ENCODE results near the gene NCEH1. TPM values are rescaled to one million over a fixed set of nuclear protein-coding genes. Genes with fewer than 3 reads are reported as not detected.

NCEH1 gene
- total and polyA plus RNA-seq, 2 experiments from 2014 or later: 1.8 to 4.9 TPM

GRCh38 chr3:172634948-172635347, 75.9 kb downstream of the NCEH1 start (continued):
- no peak for TF ChIP-seq ZNF462 (CRISPR knock-in tag; IDR thresholded peaks at IDR 0.05)
- TF ChIP-seq ZNF331 (CRISPR knock-in tag; IDR thresholded peaks at IDR 0.05; ENCODE audit: low read depth): no peak
- TF ChIP-seq STAT1 (IDR thresholded peaks at IDR 0.05; ENCODE audit: unreplicated experiment): no peak
- no peak for TF ChIP-seq ZNF114 (CRISPR knock-in tag; IDR thresholded peaks at IDR 0.05)
- no peak for TF ChIP-seq EZH2phosphoT487 (IDR thresholded peaks at IDR 0.05; ENCODE audit: unreplicated experiment)

DNA sequence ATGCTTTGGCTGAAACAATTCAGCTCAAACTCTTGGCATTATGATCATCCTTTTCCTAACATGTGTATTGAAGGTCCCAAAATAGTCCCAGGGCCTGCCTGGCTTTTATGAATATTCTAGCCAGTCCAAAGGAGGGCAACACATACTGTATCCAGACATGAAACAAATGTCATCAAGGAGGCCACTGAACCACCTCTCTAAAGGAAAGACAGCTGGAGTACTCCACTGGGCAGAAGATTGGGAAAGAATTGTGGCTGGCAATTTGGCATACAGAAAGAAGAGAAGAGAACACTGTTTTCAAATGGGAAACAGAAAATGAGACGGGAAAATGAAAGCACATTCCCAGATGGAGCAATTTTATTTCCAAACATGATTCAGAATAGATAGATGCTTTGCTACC, 80.6 kb downstream of the NCEH1 start:
- Histone ChIP-seq H4K20me1 (replicated peaks; ENCODE audit: insufficient read depth) (no peaks in the 10 kb centered on the region), H2AFZ (no peak overlapping the region), H3K27ac (ENCODE audit: low read depth) (no peak overlapping the region), H3K4me3 (no peak overlapping the region), H3K27me3 (ENCODE audit: insufficient read depth) (no peaks in the 10 kb centered on the region), H3K4me1 (ENCODE audit: insufficient read depth) (no peaks in the 10 kb centered on the region), H3F3A (replicated peaks; ENCODE audit: low read depth) (no peaks in the 10 kb centered on the region), H3K79me2 (replicated peaks; ENCODE audit: insufficient read depth) (no peaks in the 10 kb centered on the region), H3K36me3 (ENCODE audit: insufficient read depth) (no peaks in the 10 kb centered on the region), H3K9me2 (ENCODE audit: insufficient read depth) (no peaks in the 10 kb centered on the region), H3K4me2 (no peak overlapping the region)
- no peaks in the 10 kb centered on the region for H3K4me1 Mint-ChIP-seq
- peaks cover 5% of the 10 kb centered on the region for H3K27me3 Mint-ChIP-seq (ENCODE audit: insufficient read depth, low read depth, poor library complexity)
- ATAC-seq (no peak), DNase-seq (ENCODE audit: low spot score) (no peak)
- H3K4me3 Mint-ChIP-seq: no peak overlapping the region
- H3K36me3 Mint-ChIP-seq (ENCODE audit: low read depth): no peaks in the 10 kb centered on the region; the same call in 2 of the 3 replicates
- H3K9me3 Mint-ChIP-seq: no peaks in the 10 kb centered on the region
- no peak overlapping the region for H3K27ac Mint-ChIP-seq
- TF ChIP-seq ZNF462 (CRISPR knock-in tag; IDR thresholded peaks at IDR 0.05): no peak
- TF ChIP-seq REST (IDR thresholded peaks at IDR 0.05; ENCODE audit: unreplicated experiment): no peak
- TF ChIP-seq ZNF114 (CRISPR knock-in tag; IDR thresholded peaks at IDR 0.05): no peak
